CD4-positive, alpha-beta T cell (primary cell): ENCODE data around the gene STK32B. TPM values are rescaled to one million over a fixed set of nuclear protein-coding genes. Genes with fewer than 3 reads are reported as not detected.

ENCODE experiments used
- ATAC-seq: fragments of 200-7000 bp; cut with Tn5 transposase; one replicate; pipeline ENCODE4 v1.10.0; 2022; ENCODE audit warnings: mild to moderate bottlenecking; ENCODE audit not compliant: poor library complexity
- CTCF ChIA-PET: fragments of 350-600 bp; sonication (Branson Sonifier 250); formaldehyde crosslinking; loops from one replicate; lab custom pipeline; 2021; ENCODE audit warnings: antibody characterized with exemption, inconsistent platforms; lab: Charles Lee
- POLR2A ChIA-PET: fragments of 350-600 bp; sonication (Branson Sonifier 250); formaldehyde crosslinking; loops from one replicate; lab custom pipeline; 2021; ENCODE audit warnings: antibody characterized with exemption, inconsistent platforms; lab: Charles Lee
- DNase-seq, 14 experiments: peaks; one replicate each; pipeline ENCODE4 v3.0.0-alpha.2; 2013 to 2020; ENCODE audit warnings: mixed read lengths in 2 of 14
- H3K27ac ChIP-seq, 2 donors: one replicate each; pipeline versions ENCODE4 v1.5.1 to v1.7.0; 2013; ENCODE audit warnings: low read length in 2 of 2, low read depth in 1 of 2, mild to moderate bottlenecking in 1 of 2
- H3K27me3 ChIP-seq, 2 experiments: 1 replicate in 1 of 2; 2 replicates in 1 of 2; pipeline versions ENCODE4 v1.6.1 to v1.7.0; 2013; ENCODE audit warnings: low read length in 2 of 2, control low read depth in 1 of 2, mild to moderate bottlenecking in 1 of 2, moderate library complexity in 1 of 2; ENCODE audit not compliant: insufficient read depth in 2 of 2, control insufficient read depth in 1 of 2
- H3K36me3 ChIP-seq: one replicate; pipeline ENCODE4 v1.6.1; 2013; ENCODE audit warnings: low read length, control low read depth; ENCODE audit not compliant: insufficient read depth
- H3K4me1 ChIP-seq: one replicate; pipeline ENCODE4 v1.6.1; 2013; ENCODE audit warnings: low read length, control low read depth; ENCODE audit not compliant: insufficient read depth
- H3K4me3 ChIP-seq: one replicate; pipeline ENCODE4 v1.5.1; 2013; ENCODE audit warnings: mild to moderate bottlenecking, low read length, moderate library complexity
- H3K9me3 ChIP-seq, 2 experiments: 1 replicate in 1 of 2; 2 replicates in 1 of 2; pipeline versions ENCODE4 v1.6.1 to v1.7.0; 2013; ENCODE audit warnings: low read length in 2 of 2, mild to moderate bottlenecking in 2 of 2, control low read depth in 1 of 2, moderate library complexity in 1 of 2; ENCODE audit not compliant: control insufficient read depth in 1 of 2, insufficient read depth in 1 of 2
- H3K27ac Mint-ChIP-seq: one replicate; pipeline ENCODE4 v1.8.0; 2020; ENCODE audit warnings: mixed read lengths
- H3K27me3 Mint-ChIP-seq: one replicate; pipeline ENCODE4 v1.8.0; 2021; ENCODE audit warnings: mixed read lengths
- H3K36me3 Mint-ChIP-seq: one replicate; pipeline ENCODE4 v1.8.0; 2021; ENCODE audit warnings: low read depth, mixed read lengths
- H3K4me1 Mint-ChIP-seq: one replicate; pipeline ENCODE4 v1.8.0; 2021; ENCODE audit warnings: low read depth, mixed read lengths
- H3K4me3 Mint-ChIP-seq: one replicate; pipeline ENCODE4 v1.8.0; 2020; ENCODE audit warnings: mild to moderate bottlenecking, mixed read lengths
- H3K9me3 Mint-ChIP-seq: one replicate; pipeline ENCODE4 v1.8.0; 2020; ENCODE audit warnings: mixed read lengths
- CTCF ChIP-seq: fragments of 200-600 bp; IDR thresholded peaks from one replicate; pipeline ENCODE4 v1.8.0; 2022; ENCODE audit warnings: antibody characterized with exemption, mild to moderate bottlenecking
- intact Hi-C, 2 experiments: fragments of 100-400 bp; cut with DNase I in 1 of 2; cut with micrococcal nuclease in 1 of 2; formaldehyde crosslinking; loops; one replicate each; pipeline versions ENCODE4 v1.15.1 to v1.9.0; 2023 to 2025; cut with DNase I, micrococcal nuclease
- total RNA-seq, 174 experiments: library from RNA in 2 of 174; stranded (reverse) in 2 of 174; gene quantifications; one replicate each; pipeline ENCODE4 v1.2.3 and lab custom pipeline; 2021 to 2026

Gene STK32B
- total RNA-seq, 2 experiments from 2014 or later: not detected

- H3K36me3 Mint-ChIP-seq: no peaks in the 10 kb centered on the region
- Histone ChIP-seq H3K4me1 (no peaks in the 10 kb centered on the region), H3K9me3 (peaks cover 0 to 11% of the 10 kb centered on the region in 2 experiments), H3K36me3 (no peaks in the 10 kb centered on the region), H3K27me3 (no peaks in the 10 kb centered on the region), H3K27ac (no peak overlapping the region), H3K4me3 (no peak overlapping the region)
- peaks cover 4% of the 10 kb centered on the region for H3K27me3 Mint-ChIP-seq
- intact Hi-C loops: no loop called here
- no peaks in the 10 kb centered on the region for H3K4me1 Mint-ChIP-seq
- no peak overlapping the region for H3K4me3 Mint-ChIP-seq
- no peak for ATAC-seq
- no peak for DNase-seq
- peaks cover 16% of the 10 kb centered on the region for H3K9me3 Mint-ChIP-seq
- no peak for TF ChIP-seq CTCF
- H3K27ac Mint-ChIP-seq: no peak overlapping the region
- ChIA-PET POLR2A (no interaction called here), CTCF (no interaction called here)
Observed at GRCh38 chr4:5082376-5082775, 31.1 kb downstream of the STK32B start.

- Histone ChIP-seq H3K4me1 (no peaks in the 10 kb centered on the region), H3K27me3 (no peaks in the 10 kb centered on the region), H3K4me3 (no peak overlapping the region), H3K9me3 (peaks cover 0 to 11% of the 10 kb centered on the region in 2 experiments), H3K27ac (no peak overlapping the region), H3K36me3 (no peaks in the 10 kb centered on the region)
- peaks cover 14% of the 10 kb centered on the region for H3K9me3 Mint-ChIP-seq
- CTCF ChIA-PET: no interaction called here
- H3K27me3 Mint-ChIP-seq: peaks cover 11% of the 10 kb centered on the region
- H3K4me3 Mint-ChIP-seq: no peak overlapping the region
- no peaks in the 10 kb centered on the region for H3K36me3 Mint-ChIP-seq
- intact Hi-C loops: no loop called here
- no peak overlapping the region for H3K27ac Mint-ChIP-seq
- DNase-seq (no peak), ATAC-seq (no peak)
- POLR2A ChIA-PET: no interaction called here
- no peak for TF ChIP-seq CTCF
- no peaks in the 10 kb centered on the region for H3K4me1 Mint-ChIP-seq
Observed at GRCh38 chr4:5084911-5085475, 33.7 kb downstream of the STK32B start.

- intact Hi-C loops: no loop called here
- Mint-ChIP-seq H3K4me3 (no peak overlapping the region), H3K36me3 (no peaks in the 10 kb centered on the region), H3K9me3 (peaks cover 10% of the 10 kb centered on the region), H3K27ac (no peak overlapping the region), H3K27me3 (peaks cover 7% of the 10 kb centered on the region), H3K4me1 (no peaks in the 10 kb centered on the region)
- Histone ChIP-seq H3K9me3 (peaks cover 0 to 11% of the 10 kb centered on the region in 2 experiments), H3K4me1 (no peaks in the 10 kb centered on the region), H3K27ac (no peak overlapping the region), H3K27me3 (no peaks in the 10 kb centered on the region), H3K4me3 (no peak overlapping the region), H3K36me3 (no peaks in the 10 kb centered on the region)
- no peak for DNase-seq
- TF ChIP-seq CTCF: no peak
- CTCF ChIA-PET: no interaction called here
- no peak for ATAC-seq
- POLR2A ChIA-PET: no interaction called here
Observed at GRCh38 chr4:5086535-5086934, 35.3 kb downstream of the STK32B start.
